Measurements from ENCODE around the gene NID2.

NID2 gene

DNA sequence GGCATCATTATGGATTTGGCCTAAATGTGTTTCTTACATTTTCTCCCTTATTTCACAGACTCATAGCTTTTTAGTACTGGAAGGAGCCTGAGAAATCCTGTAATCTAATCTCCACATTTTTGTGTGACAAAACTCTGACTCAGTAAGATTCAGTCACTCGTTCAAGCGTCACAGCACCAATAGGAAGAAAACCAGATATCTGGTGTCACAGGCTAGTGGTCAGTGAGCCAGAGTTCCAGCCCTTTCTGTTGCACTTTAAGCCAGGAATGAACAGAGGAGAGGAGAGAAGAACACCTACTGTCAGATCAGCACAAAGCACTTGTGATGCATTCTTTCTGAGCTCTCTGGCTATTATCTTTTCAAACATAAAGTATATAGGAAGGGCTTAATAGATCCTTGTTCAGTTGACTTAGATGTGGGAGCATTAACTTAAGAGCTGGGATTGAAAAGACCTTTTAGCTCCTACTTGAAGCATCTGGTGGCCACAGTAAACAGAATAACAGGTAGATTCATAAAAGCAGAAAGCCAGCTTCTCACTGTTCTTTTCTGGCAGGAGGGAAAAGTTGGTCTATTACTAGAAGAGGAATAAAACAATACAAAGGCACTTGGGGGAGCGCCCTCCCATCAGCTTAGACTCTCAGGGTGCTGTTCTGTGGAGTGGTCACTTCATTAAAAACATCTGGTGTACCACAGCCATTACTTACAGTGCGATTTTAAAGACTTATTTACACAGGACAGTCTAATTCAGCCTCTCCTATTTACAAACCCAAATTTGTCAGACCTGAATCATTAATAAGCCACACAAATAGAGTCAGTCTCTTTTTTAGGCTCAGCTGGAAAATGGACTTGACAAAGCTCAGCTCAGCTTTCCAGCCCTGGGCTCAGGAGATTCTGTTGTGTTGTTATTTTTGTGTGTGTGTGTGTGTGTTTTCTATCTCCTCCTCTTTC, 12.2 kb upstream of the NID2 start:
- DNase-seq (ENCODE audit: low read depth in 3 of 3, low spot score in 1 of 3) = no peak

DNA sequence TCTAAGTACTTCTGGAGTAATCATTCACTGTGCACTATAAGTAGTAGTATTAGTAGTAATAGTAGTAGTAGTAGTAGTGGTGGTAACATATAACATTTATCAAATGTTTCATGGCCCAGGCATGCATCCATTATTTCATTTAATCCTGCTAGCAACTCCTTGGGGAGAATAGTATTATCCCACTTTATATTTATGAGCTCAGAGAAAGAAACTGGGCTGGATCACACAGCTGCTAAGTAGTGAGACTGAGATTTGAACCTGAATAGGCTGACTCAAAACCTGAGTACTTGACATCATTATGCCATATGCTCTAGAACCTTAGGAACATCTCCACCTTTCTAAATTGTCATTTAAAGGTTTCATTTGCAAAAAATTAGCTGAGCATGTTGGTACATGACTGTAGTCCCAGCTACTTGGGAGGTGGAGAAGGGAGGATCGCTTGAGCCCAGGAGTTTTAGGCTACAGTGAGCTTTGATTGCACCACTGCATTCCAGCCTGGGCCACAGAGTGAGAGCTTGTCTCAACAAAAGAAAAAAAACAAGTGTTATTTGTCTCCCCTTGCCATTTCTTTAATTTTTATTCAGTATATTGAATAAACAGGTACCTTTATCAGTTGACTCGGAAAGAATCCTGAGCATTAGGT, 11.4 kb upstream of the NID2 start:
- DNase-seq (ENCODE audit: low read depth in 3 of 3, low spot score in 1 of 3) = no peak

DNA sequence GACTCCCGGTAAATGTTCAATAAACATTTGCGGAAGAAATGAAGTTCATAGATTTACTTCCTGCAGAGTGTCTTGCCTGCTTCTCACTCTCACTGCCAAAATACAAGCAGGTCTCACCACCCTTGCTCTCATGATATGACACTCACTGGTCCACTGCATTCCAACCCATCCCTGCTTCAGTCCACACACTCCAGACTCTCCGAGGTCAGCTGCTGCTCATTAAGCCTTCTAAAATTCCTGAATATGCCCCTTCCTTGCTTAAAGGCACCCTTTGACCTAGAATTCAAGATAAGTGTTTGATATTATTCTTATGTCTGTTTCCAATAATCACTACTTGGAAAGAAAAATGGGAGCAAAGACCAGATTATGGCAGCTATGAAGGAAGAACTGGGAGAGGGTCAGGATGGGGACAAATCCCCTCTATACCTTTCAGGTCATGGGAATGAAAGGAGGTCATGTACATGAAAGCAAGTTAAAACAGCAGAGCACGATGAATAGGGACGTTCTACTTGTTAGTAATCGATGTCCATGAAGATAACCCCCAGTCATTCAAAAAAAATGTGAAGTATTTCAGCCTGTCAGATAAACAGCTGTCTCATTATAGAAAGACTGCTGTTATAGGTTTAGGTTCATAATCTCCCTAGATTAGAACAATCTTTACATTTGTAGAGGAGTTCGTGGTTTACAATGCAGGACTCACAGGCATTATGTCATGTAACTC, 10.5 kb upstream of the NID2 start:
- no peak for DNase-seq (ENCODE audit: low read depth in 3 of 3, low spot score in 1 of 3)

DNA sequence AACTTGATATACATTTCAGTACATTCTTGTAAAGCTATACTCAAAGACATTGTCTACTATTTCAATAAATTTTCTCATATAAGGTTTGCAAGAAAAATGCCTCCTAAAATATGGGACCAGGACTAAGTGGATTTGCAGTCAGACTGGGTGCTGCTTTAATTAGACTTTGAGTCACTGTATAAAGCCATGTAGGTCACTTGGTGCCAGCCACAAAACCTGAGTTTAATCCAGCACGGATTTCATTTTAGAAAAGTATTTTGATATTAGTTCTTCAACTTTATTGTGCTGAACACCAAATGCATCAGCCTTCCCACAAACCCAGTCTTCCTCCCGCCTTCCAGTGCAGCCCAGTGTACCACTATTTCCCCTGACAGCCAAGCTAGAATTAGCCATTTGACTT, 9.9 kb upstream of the NID2 start:
- DNase-seq (ENCODE audit: low read depth in 3 of 3, low spot score in 1 of 3) = no peak

DNA sequence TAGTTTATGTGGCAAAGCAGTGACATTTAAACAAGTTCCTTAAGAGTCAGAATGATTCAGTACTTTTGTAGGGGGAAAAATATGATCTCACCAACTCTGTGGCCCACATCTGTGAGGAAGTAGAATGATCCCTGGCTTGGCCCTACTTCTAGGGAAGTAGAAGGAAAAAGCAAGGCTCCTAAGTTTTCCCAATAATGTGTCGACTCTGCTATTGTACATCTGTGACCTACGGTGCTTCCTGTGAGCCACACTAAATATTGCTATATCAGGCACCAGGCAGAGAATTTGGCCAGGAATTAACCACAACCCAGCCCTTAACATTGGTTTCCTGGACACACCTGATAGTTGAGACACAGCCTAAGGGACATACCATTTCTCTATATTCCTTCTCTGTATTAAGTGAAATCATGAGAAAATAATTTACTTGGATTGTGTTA, 9.3 kb upstream of the NID2 start:
- DNase-seq (ENCODE audit: low read depth in 3 of 3, low spot score in 1 of 3) = no peak

DNA sequence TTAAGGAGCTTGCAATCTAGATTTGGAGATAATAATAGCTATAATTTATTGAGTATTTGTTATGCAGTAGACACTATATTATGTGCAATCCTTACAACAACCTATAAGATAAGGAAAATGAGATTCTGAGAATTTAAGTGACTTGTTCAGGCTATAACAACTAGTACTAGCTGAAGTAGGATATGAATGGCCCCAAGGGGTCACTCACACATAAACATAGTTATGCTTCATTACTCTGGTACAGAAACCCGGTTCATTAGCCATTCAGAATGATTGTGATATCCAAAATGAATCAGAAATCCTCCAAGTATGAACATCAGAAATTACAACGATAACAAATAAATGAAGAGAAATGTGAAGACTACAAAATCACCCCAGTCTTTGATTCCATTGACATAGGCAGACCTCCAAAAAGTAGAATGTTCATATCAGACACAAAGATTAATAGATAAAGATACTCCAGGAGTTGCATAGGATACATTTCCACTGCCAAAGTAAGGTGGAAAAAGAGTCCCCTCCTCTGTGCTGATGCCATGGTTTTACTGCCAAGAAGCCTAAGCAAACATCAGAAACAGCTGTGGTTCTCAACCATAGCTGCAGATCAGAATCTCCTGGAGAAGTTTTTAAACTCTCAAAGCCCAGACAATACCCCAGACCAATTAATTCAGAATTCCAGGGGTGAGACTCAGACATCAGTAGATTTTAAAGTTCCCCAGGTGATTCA, 8.6 kb upstream of the NID2 start:
- DNase-seq (ENCODE audit: low read depth in 3 of 3, low spot score in 1 of 3) = no peak

DNA sequence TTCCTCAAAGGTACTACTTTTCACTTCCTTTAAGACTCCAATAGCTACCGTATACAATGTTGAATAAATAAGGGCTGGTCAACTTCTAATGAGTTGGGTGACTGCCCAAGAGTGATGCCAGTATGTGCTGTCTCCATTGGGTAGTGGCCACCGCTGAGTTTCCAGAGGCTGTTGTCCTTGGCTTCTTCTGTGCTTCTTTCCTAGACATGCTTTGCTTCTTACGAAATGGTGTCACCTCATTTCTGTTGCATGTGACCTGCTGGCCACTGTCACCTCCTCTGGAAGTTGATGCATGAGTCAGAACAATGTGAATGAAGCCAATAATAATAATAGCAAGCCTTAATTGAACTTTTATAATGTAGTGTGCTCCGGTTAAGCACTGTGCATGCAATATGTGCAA, 7.5 kb upstream of the NID2 start:
- no peak for DNase-seq (ENCODE audit: low read depth in 3 of 3, low spot score in 1 of 3)

DNA sequence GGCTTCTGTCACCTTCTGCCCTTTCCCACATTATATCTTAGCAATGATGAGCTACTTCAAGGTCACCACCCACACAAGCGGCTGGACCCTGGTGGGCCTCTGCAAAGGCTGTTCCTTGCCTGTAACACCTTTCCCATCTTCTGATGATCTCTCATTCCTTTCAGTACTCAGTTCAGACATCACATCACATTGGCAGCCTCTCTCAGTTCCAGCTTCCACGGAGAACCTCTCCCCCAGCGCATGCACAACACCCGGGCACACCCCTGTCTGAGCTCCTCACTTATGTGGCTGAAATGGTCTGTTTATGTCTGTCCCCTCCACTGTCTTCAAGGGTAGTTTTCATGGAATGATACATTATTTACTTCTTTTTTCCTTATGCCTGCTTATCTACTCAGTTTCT, 6.5 kb upstream of the NID2 start:
- no peak for DNase-seq (ENCODE audit: low read depth in 3 of 3, low spot score in 1 of 3)

DNA sequence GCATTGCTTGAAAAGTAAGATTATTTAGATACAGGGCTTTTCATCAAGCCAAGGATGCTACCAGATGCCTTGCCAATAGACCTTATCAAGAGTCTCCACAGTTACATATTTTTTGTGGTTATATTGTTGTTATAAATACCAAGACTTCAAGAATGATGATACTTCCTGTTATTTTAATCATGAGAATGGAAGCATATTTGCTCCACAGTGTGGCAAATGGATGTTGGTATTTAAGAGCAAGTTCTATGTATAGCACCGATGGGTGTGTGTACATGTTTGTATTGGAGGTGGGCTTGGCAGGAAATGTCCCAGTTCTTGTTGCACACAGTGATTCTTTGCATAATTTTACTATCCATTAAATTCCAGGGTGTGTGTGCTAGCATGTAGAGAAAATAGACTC, 4.4 kb upstream of the NID2 start:
- no peak for DNase-seq (ENCODE audit: low read depth in 3 of 3, low spot score in 1 of 3)

DNA sequence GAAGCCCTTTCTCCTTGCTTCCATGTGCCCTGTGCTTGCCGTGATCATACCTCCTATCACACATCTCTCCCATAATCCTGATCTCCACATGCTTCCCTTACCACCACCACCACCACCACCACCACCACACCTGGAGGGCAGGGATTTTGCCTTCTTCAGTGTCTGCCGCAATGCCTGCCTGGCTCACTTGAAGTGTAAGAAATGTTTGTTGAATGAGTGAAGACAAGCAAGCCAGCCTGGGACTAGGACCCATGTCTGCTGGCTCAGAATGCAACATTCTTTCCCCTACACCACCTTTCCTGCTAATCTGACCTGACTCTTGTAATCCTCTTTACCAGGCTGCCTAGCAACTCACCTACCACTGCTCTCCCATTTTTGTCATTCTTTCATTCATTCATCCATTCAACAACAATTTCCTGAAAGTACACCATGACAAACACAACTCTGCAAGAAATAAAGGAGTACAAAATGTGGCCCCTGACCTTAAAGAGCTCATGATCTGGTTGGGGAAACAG, 3.5 kb upstream of the NID2 start:
- DNase-seq (ENCODE audit: low read depth in 3 of 3, low spot score in 1 of 3) = no peak

DNA sequence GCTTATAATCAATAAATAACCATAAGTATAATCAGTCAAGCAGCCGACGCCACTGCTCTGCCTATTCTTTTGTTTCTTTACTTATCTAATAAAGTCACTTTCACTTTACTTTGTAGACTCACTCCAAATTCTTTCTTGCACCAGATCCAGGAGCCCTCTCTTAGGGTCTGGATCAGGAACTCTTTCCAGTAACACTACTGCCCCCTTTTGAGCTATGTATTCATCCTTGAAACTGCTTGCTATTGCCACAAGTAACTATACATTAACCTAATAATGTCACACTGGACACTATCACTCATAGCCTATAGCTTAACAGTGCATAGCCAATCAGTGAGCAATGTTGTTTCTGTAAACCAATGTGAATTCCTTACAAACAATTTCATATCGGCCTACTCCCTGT, 2.8 kb upstream of the NID2 start:
- DNase-seq (ENCODE audit: low read depth in 3 of 3, low spot score in 1 of 3) = no peak

DNA sequence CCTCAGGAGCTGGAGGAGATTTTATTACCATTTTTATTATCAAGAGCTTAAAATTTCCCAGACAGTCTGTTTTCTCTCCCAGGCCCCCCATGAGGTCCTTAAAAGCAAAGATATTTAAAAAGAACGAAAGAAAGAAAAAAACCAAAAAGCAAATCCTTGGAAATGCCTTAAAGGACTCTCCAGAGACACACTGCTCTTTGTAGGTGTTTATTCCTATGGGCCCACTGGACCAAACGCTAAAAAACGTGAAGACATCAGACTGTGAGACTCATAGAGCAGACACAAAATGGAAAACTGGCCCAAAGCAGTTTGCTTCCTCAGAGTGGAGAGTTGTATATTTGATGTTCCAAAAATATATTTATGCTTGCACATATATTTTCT, 1.2 kb upstream of the NID2 start:
- no peak for DNase-seq (ENCODE audit: low read depth in 3 of 3, low spot score in 1 of 3)

DNA sequence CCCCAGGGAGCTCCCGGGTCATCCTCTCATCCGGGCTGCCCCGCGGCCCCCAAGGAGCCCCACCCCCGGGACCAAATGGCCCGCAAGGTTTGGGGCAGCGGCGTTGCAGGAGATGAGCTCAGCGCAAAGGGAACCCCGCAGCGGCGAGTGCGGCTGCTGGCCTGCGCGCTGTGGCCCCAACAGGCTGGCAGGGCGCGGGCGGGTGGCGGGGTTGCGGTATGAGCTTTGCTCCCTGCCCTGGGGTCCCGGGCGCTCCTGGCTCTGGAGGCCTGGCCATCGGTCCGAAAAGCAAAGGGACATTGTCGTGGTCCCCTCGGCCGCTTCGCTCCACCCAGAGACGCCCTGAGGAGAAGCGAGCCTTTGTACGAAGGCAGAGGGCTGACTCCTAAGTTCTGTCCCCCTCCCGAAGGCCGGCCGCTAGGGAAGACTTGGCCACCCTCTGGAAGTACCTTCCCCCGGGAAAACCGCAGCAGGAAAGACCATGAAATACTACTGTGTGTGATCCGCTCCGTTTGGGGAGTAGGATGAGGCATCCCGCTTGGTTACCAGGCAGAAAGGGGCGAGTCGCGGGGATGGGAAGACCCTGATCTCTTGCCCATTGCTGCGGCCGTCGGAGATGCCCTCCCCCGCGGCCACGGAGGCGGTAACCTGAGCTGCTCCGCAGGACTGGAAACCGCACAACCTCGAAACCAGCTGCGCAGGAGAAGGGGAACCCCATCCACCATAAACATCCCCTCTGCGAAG, 620 bp upstream of the NID2 start:
- DNase-seq (ENCODE audit: low read depth in 3 of 3, low spot score in 1 of 3) = no peak

DNA sequence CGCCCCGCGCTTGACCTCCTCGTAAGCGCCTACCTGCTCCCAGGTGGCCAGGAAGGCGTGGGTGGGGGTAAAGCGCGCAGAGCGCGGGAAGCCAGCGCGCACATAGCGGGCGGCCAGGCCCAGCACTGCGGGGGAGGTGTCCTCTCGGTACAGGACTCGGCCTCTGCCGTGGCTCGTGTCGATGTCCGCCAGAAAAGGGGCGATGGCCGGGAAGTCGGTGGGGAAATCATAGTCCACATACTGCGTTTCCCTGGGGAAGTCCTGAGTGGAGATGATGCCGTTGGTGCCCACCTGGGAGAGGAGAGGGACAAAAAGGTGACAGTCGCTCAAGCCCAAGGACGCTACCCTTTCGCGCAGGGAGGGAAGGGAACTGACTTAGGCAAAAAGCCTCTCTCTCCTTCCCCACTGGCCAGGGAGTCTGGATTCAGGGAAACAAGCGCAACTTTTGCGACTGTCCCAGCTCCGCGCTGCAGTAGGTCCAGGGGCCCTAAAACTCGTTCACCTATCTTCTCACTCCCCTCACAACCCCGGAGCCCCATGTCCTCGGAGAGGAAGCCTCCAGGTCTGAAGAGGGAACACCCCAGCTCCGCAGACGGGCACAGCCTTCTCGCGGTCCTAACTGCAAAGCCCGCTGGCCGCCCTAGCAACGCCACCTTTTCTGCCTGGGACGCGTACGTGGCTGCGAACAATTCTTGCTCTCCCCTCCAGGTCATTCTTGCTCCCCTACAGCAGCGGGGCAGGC, 815 bp downstream of the NID2 start:
- no peak for DNase-seq (ENCODE audit: low read depth in 3 of 3, low spot score in 1 of 3)

DNA sequence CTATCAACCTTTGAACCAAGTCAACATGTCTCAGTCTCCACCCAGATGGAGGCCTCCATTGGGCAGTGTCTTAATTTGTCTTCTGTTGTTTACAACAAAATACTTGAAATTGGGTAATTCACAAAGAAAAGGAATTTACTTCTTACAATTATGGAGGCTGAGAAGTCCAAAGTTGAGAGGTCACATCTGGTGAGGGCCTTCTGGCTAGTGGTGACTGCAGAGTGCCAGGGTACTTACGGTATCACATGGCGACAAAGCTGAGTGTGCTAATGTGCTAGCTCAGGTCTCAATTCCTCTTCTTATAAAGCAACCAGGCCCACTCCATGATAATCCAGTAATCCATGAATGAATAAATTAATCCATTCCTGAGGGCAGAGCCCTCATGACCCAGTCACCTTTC, 4.7 kb downstream of the NID2 start:
- no peak for DNase-seq (ENCODE audit: low read depth in 3 of 3, low spot score in 1 of 3)

DNA sequence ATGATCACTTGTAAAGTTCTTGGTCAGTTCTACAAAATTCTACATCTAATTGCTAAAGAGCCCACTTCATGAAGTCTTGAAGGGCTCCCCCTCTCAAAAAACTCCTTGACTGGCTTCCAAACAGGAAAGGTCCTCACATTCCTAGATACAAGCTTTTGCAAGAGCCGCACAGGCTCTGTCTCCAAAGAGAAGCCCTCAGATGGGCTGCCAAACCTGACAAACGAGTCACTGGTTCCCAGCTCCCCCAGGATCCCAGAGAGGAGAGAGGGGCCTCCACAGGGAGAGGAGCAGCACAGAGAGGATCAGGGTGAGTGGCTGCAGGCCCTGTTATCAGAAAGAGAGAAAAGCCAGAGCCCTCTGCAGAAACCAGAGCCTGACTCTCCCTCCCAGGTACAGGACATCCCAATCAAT, 5.8 kb downstream of the NID2 start:
- no peak for DNase-seq (ENCODE audit: low read depth in 3 of 3, low spot score in 1 of 3)

DNA sequence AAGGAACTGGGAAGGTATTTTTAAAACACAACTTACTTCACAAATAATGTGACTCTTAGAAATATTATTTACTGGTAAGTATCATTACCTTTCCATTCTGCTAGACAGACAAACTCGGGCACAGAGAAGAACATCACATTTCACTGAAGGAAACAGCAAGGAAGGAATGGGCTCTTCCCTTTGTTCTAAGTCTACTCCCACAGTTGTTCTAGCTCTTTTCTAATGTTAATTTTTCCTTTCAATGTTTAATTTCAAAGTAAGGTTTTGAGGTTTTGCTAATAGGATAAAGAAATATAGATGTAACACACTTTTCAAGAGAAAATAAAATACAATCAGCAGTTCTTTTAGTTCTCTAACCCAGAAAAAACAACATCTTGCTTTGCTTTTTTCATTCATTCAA, 7.0 kb downstream of the NID2 start:
- DNase-seq (ENCODE audit: low read depth in 3 of 3, low spot score in 1 of 3) = no peak

DNA sequence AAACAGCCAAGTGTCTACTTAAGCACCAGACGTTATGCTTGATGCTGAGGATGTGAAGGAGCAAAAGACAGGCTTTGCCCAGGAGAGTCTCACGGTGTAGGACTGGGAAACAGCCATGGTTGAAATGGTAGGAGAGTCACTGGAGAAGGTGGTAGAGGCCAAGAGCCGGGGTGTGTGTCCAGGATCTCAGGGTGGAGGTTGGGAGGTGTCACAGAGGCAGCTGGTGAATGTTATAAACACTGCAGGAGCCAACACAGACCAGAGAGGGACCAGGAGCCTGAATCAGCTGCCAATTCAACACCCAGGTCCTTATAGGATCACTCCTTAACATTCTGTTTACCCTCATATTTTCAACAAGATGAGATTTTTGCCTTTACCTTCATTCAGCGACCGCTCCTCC, 7.5 kb downstream of the NID2 start:
- DNase-seq (ENCODE audit: low read depth in 3 of 3, low spot score in 1 of 3) = no peak

DNA sequence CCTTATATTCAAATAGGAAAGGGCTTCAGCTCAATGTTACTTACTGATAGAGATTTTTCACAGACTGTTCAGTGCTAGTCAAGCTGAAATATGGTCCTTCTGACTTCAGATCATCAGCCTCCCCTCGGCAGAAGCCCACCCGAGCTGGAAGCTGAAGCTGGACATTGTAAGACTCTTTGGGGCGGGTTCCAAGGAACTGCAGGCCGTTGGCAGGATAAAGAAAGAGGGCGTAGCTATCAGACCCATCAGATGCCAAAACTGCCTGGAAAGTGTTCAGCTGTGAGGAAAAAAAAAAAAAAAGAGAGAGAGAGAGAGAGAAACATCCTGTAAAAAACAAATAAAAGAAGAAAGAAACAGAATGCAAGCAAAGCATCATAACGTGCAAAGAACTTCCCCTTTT, 8.8 kb downstream of the NID2 start:
- DNase-seq (ENCODE audit: low read depth in 3 of 3, low spot score in 1 of 3) = no peak

DNA sequence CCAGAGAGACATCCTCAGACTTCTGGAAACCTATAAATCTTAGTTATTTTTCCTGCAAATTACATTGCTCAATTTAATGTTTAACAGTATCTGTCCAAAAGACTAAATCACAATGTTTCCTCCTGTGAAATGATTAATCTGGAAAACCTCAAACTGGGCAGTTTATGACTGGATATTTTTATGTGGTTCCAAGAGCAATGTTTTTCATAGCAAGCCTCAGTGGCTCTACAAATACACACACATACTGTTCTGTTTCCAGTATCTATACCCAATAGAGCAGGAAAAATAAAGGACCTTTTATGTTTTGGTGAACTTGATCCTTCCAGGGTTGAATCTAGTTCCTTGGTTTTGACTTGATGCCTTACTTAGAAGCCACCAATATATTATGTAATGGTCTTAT, 9.2 kb downstream of the NID2 start:
- DNase-seq (ENCODE audit: low read depth in 3 of 3, low spot score in 1 of 3) = no peak

Measured in stimulated activated CD4-positive, alpha-beta T cell treated with anti-CD3 and anti-CD28 coated beads, TNF-alpha, amount 100 ng/mL, for 1 hour (primary cell).